Activated CD8-positive, alpha-beta memory T cell treated with anti-CD3 and anti-CD28 coated beads, Interleukin-2, amount 50 U/mL, for 48 hours (primary cell): ENCODE data around the gene LIN37.
"Not testable (repeated sequence)": the region's sequence is repeated elsewhere in the genome, so short reads cannot be mapped to it uniquely, and the experiment has no call there.

Source experiments
- DNase-seq: peaks from one replicate; pipeline ENCODE4 v3.0.0-alpha.2; 2020

LIN37 gene

DNA sequence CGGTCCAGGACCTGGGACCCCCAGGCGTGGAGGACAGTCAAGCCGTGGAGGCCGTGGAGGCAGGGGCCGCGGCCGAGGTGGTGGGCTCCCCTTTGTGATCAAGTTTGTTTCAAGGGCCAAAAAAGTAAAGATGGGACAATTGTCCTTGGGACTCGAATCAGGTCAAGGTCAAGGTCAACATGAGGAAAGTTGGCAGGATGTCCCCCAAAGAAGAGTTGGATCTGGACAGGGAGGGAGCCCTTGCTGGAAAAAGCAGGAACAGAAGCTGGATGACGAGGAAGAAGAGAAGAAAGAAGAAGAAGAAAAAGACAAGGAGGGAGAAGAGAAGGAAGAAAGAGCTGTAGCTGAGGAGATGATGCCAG, 28.2 kb upstream of the LIN37 start:
- DNase-seq = no peak

DNA sequence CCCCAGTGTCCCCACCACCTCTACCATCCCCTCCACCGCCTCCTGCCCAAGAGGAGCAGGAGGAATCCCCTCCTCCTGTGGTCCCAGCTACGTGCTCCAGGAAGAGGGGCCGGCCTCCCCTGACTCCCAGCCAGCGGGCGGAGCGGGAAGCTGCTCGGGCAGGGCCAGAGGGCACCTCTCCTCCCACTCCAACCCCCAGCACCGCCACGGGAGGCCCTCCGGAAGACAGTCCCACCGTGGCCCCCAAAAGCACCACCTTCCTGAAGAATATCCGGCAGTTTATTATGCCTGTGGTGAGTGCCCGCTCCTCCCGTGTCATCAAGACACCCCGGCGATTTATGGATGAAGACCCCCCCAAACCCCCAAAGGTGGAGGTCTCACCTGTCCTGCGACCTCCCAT, 27.7 kb upstream of the LIN37 start:
- peak; percentile 54 for DNase-seq

DNA sequence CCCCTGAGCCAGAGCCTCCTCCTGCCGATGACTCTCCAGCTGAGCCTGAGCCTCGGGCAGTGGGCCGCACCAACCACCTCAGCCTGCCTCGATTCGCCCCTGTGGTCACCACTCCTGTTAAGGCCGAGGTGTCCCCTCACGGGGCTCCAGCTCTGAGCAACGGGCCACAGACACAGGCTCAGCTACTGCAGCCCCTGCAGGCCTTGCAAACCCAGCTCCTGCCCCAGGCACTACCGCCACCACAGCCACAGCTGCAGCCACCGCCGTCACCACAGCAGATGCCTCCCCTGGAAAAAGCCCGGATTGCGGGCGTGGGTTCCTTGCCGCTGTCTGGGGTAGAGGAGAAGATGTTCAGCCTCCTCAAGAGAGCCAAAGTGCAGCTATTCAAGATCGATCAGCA, 27.0 kb upstream of the LIN37 start:
- DNase-seq = no peak

DNA sequence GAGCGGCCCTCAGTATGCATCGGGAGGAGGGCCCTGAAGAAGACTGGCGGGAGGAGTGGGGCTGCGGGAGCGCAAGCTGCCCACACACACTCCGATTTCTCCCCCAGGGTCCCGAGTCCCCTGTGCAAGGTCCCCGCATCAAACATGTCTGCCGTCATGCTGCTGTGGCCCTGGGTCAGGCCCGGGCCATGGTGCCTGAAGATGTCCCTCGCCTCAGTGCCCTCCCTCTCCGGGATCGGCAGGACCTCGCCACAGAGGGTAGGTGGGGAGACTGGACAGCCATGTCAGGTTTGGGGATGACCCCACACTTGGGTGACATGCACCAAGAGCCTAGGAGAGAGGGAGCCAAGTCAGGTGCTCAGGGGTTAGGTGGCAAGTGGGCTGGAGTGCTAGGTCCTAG, 25.9 kb upstream of the LIN37 start:
- no peak for DNase-seq

DNA sequence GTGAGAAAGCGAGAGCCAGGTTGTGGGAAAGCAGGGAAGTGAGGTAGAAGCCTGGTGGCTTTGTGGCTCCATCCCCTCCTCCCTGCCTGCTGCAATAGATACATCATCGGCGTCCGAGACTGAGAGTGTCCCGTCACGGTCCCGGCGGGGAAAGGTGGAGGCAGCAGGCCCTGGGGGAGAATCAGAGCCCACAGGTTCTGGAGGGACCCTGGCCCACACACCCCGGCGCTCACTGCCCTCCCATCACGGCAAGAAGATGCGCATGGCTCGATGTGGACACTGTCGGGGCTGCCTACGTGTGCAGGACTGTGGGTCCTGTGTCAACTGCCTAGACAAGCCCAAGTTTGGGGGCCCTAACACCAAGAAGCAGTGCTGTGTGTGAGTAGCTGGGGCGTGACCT, 25.5 kb upstream of the LIN37 start:
- no peak for DNase-seq

DNA sequence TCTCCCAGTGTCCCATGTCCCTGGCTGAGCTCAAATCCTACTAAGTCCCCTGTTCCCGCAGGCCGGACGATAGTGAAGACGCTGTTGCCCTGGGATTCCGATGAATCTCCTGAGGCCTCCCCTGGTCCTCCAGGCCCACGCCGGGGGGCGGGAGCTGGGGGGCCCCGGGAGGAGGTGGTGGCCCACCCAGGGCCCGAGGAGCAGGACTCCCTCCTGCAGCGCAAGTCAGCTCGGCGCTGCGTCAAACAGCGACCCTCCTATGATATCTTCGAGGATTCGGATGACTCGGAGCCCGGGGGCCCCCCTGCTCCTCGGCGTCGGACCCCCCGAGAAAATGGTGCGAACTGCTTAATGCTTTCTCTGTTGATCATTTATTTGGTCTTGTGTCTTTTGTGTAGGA, 24.7 kb upstream of the LIN37 start:
- DNase-seq = no peak

DNA sequence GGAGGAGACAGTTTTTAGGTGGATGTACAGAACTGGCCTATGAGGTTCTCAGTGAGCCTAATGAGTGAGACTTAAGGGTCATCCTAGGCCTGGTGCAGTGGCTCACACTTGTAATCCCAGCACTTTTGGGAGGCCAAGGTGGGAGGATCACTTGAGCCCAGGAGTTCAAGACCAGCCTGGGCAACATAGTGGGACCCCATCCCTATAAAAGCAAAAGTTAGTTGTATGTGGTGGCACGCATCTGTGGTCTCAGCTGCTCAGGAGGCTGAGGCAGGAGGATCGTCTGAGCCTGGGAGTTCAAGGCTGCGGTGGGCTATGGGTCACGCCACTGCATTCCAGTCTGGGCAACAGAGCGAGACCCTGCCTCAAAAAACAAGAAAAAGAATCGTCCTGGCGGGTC, 24.2 kb upstream of the LIN37 start:
- not testable (repeated sequence) for DNase-seq

DNA sequence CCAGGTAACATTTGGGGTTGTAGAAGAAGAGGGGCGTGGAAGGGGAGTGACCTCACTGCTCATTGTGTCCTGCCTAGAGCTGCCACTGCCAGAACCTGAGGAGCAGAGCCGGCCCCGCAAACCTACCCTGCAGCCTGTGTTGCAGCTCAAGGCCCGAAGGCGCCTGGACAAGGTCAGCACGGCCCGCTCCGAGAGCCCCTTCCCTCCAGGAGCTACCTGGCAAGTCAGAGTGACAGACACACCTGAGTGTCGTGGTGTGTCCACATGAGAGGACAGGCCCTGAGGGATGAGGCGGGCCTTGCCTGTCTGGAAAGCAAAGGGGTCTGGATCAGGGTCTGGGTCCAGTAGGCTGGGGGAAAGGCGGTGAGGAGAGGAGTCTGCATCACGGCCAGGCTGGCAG, 23.8 kb upstream of the LIN37 start:
- no peak for DNase-seq

DNA sequence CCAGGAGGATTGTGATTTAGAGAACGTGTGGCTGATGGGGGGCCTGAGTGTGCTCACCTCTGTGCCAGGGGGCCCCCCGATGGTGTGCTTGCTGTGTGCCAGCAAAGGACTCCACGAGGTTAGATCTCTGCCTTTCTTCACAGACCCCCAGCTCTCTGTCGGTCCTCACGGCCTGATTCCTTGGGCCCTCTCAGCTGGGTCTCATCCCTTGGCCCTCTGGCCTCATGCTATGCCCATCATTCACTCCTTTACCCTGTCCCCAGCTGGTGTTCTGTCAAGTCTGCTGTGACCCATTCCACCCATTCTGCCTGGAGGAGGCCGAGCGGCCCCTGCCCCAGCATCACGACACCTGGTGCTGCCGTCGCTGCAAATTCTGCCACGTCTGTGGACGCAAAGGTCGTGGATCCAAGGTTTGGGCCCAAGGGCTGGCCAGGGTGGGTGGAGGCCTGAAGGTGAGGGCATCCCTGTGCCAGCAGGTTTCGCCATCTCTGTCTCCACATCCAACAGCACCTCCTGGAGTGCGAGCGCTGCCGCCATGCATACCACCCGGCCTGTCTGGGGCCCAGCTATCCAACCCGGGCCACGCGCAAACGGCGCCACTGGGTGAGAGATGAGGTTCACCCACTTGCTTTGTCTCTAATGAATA, 23.0 kb upstream of the LIN37 start:
- no peak for DNase-seq

DNA sequence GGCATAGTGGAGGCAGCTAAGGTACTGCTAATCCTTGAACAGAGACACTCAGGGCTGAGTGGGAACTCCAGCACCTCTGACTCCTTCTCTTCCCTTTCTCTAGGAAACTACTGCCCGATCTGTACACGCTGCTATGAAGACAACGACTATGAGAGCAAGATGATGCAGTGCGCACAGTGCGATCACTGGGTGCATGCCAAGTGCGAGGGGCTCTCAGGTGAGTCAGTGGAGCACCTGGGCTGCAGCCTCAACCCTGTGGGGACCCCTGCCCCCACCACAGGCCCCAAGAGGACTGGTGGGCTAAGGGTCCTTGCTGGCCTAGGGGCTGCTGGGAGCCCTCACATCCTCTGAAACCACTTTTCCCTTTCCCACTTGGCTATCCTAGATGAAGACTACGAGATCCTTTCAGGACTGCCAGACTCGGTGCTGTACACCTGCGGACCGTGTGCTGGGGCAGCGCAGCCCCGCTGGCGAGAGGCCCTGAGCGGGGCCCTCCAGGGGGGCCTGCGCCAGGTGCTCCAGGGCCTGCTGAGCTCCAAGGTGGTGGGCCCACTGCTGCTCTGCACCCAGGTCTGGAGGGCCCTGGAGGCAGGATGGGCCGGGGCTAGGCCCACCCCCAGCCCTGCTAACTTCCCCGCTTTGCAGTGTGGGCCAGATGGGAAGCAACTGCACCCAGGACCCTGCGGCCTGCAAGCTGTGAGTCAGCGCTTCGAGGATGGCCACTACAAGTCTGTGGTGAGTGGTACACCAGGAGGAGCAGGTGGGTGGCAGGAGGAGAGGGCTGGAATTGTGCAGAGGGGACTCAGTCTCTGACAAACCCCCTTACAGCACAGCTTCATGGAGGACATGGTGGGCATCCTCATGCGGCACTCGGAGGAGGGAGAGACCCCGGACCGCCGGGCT, 21.1 kb upstream of the LIN37 start:
- no peak for DNase-seq

DNA sequence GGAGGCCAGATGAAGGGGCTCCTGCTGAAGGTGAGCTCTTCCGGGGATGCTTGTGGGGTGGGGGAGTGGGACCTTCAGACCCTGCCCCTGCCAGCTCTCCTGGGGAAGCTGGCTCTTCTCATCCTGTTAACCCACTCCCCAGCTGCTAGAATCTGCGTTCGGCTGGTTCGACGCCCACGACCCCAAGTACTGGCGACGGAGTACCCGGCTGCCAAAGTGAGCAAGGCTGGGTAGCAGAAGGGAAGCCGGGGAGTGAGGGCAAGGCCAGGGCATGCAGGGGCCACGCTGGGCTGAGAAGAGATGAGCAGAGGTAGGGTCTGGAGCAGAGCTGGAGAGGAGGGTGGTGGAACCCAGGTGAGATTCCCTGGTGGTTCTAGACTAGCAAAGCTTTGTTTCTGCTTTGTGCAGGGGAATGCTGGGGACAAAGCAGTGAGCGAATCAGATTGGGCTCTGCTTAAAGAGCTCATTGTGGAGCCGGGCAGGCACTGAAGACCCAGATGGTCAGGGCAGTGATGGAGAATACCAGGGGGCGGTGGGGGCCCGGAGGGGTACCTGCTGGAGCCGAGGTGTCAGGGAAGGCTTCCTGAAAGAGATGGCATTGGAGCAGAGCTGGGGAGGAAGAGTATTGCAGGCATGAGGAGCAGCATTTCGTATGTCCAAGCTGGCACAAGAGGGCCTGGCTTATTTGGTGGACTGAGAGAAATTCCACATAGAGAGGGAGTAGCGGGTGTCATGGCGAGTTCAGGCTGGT, 20.2 kb upstream of the LIN37 start:
- DNase-seq = no peak

DNA sequence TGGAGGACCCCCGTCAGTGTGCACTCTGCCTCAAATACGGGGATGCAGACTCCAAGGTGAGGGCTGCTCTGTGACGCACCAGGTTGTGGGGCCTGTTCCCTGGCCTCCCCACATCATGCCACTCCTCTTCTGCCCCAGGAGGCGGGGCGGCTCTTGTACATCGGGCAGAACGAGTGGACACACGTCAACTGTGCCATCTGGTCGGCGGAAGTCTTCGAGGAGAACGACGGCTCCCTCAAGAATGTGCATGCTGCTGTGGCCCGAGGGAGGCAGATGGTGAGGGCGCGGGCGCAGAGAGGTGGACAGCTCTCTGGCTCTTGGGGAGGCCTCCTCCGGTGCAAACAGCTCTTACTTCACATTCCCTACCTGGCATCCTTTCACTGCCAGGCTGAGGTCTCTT, 19.4 kb upstream of the LIN37 start:
- no peak for DNase-seq

DNA sequence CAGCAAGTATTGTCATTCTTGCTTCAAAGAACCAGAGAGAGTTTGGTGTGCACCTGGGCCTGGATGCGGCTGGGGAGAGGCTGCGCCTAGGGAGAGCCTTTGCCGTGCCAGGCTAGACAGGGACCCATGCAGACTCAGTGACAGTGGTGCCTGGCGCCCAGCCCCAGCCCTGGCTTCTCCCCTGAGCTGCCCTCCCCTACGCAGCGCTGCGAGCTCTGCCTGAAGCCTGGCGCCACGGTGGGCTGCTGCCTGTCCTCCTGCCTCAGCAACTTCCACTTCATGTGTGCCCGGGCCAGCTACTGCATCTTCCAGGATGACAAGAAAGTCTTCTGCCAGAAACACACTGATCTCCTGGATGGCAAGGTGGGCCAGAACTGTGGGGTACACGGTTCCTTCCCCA, 18.6 kb upstream of the LIN37 start:
- no peak for DNase-seq

DNA sequence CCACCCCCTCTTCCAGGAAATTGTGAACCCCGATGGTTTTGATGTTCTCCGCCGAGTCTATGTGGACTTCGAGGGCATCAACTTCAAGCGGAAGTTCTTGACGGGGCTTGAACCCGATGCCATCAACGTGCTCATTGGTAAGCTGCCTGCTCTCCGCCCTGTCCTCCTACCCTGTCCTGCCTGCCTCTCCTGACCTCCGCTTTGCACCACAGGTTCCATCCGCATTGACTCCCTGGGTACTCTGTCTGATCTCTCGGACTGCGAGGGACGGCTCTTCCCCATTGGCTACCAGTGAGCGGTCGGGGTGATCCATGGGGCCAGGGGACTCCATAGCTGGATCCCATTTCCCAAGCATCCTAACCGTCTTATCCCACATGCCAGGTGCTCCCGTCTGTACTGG, 18.1 kb upstream of the LIN37 start:
- no peak for DNase-seq

DNA sequence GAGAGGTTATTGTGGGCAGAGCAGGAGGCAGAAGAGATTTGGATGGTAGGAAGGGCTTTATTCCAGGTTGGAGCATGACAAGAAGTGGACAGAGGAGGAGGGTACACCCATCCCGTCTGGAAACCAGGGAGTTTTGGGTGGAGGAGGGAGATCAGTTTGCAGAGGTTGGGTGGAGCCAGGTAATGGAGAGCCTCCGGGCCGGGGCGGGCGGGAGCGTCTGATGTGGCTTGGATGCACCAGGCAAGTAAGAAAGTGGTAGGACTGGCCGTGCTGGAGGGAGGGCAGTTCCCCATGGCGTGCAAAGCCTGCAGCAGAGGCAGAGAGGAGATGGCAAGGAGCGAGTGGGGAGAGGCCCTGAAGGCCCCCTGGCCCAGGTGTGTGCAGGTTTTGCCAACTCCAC, 17.0 kb upstream of the LIN37 start:
- DNase-seq = no peak

DNA sequence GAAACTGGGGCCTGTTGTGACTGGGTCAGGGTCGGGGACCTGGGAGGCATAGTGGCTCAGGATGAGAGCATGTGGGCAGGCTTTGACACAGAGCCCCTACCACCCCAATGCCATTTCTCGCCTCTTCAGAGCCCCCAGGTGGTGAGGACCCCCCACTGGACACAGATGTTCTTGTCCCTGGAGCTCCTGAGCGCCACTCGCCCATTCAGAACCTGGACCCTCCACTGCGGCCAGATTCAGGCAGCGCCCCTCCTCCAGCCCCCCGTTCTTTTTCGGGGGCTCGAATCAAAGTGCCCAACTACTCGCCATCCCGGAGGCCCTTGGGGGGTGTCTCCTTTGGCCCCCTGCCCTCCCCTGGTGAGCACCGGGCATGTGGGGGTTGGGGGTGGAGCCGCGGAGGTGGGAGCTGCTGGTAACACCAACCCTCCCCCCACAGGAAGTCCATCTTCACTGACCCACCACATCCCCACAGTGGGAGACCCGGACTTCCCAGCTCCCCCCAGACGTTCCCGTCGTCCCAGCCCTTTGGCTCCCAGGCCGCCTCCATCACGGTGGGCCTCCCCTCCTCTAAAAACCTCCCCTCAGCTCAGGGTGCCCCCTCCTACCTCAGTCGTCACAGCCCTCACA, 16.5 kb upstream of the LIN37 start:
- no peak for DNase-seq

DNA sequence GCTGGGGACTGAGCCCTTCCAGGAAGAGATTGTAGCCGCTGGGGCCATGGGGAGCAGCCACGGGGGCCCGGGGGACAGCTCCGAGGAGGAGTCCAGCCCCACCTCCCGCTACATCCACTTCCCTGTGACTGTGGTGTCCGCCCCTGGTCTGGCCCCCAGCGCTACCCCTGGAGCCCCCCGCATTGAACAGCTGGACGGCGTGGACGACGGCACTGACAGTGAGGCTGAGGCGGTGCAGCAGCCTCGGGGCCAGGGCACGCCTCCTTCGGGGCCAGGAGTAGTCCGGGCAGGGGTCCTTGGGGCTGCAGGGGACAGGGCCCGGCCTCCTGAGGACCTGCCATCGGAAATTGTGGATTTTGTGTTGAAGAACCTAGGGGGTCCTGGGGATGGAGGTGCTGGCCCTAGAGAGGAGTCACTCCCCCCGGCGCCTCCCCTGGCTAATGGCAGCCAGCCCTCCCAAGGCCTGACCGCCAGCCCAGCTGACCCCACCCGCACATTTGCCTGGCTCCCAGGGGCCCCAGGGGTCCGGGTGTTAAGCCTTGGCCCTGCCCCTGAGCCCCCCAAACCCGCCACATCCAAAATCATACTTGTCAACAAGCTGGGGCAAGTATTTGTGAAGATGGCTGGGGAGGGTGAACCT, 15.7 kb upstream of the LIN37 start:
- DNase-seq = no peak

DNA sequence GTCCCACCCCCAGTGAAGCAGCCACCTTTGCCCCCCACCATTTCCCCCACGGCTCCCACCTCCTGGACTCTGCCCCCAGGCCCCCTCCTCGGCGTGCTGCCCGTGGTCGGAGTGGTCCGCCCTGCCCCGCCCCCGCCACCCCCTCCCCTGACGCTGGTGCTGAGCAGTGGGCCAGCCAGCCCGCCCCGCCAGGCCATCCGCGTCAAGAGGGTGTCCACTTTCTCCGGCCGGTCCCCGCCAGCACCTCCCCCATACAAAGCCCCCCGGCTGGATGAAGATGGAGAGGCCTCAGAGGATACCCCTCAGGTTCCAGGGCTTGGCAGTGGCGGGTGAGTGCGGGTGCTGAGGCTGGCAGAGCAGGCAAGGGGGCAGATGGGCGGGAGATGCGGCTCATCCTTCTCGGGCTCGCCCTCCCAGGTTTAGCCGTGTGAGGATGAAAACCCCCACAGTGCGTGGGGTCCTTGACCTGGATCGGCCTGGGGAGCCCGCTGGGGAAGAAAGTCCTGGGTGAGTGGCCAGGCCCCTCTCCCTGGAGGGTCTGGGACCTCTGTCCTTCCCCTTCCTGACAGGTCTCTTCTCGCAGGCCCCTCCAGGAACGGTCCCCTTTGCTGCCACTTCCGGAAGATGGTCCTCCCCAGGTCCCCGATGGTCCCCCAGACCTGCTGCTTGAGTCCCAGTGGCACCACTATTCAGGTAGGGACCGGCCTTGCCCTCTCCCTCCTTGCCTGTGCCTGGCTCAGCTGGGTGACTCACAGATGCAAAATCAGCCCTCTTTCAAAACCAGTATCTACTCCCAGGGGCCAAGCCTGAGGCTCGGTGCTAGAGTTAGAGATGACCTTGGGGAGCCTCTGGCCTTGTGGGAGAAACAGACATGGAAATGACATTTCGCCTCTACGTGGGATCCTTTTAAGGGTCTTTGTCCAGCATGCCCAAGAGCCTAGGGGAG, 14.9 kb upstream of the LIN37 start:
- DNase-seq = no peak

DNA sequence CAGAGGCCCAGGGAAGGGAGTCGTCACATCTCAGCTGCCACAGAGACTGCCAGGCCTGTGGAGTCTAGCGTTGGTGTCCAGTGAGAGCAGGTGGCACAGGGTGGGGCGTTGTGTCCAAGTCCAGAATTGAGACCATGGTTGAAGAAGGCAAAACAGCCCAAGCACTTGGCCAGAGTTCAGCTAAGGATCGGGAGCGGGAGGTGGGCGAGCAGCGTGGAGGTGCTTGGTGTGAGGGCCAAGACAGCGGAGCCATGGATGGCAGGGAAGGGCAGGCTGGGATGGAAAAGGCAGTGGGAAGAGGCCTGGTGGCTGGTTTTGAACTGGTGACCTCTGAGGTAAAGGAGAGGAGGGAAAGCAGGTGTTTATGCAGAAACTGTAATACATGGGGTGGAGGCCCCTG, 14.1 kb upstream of the LIN37 start:
- DNase-seq = no peak

DNA sequence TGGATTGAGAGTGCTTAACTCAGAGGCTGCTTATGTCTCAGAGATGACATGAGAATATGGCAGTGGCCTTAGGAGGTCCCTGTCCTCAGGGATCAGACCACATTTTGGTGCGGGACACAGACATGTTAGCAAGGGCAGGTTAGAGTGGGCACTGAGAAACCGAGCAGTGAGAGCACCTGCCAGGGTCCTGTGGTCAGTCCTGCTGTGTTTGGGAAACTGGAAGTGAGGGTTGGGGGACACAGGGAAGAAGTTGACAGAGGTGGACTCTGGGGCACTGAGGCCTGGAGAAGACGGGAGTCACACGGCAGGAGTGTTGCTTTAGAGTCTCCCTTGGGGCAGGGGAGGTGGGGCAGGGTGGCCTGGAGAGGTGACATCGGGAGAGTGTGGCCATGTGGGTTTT, 13.5 kb upstream of the LIN37 start:
- DNase-seq = no peak

DNA sequence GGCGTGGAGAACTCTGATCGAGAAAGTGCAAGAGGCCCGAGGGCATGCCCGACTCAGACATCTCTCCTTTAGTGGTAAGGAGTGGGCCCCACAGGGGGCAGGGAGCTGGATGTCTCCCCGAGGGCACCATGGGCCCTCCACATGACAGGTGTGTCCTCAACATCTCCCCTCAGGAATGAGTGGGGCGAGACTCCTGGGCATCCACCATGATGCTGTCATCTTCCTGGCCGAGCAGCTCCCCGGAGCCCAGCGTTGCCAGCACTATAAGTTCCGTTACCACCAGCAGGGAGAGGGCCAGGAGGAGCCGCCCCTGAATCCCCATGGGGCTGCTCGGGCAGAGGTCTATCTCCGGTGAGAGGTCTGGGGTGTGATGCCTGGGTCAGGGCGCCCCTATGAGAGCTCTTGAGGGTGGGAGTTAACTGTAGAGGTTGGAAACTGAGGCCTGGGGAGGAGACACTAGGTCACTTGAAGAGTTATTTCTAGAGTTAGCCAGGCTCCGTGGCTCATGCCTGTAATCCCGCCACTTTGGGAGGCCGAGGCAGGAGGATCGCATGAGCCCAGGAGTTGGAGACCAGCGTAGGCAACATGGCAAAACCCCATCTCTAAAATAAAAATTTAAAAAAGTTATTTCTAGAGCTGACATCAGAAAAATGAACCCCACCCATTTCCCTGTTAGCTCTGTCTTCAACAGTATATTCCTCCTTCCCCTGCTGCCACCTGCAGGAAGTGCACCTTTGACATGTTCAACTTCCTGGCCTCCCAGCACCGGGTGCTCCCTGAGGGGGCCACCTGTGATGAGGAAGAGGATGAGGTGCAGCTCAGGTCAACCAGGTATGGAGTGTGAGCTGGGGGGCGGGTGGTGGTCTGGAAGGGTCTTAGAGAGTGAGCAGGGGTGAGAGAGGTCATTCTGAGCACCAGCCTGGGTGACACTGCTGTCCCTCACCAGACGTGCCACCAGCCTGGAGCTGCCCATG, 11.2 kb upstream of the LIN37 start:
- DNase-seq = no peak
